Testis (tissue), 3 donors: ENCODE data around the gene CWH43. TPM values are rescaled to one million over a fixed set of nuclear protein-coding genes. Genes with fewer than 3 reads are reported as not detected.

Experiments used
- DNase-seq: peaks from one replicate; pipeline ENCODE4 v3.0.0-alpha.2; 2019
- H3K27ac ChIP-seq, 2 donors: fragments of 200-600 bp; sonication (generic); one replicate each; pipeline ENCODE4 v1.5.1; 2019
- H3K27me3 ChIP-seq: fragments of 200-600 bp; sonication (generic); one replicate; pipeline ENCODE4 v1.5.1; 2019
- H3K36me3 ChIP-seq: fragments of 200-600 bp; sonication (generic); one replicate; pipeline ENCODE4 v1.5.1; 2017; ENCODE audit warnings: low read depth; ENCODE audit errors: missing control alignments
- H3K4me1 ChIP-seq: fragments of 200-600 bp; sonication (generic); one replicate; pipeline ENCODE4 v1.5.1; 2019
- H3K4me3 ChIP-seq, 2 donors: fragments of 200-600 bp; sonication (generic); one replicate each; pipeline ENCODE4 v1.5.1; 2017 to 2019
- H3K9me3 ChIP-seq: fragments of 200-600 bp; sonication (generic); one replicate; pipeline ENCODE4 v1.5.1; 2017
- CTCF ChIP-seq, 3 experiments: fragments of 450-650 bp in 2 of 3; fragments of 200-600 bp in 1 of 3; sonication (generic) in 1 of 3; IDR thresholded peaks; one replicate each; pipeline ENCODE4 v1.5.1; 2016 to 2019; ENCODE audit warnings: antibody characterized with exemption in 3 of 3, mild to moderate bottlenecking in 2 of 3, moderate library complexity in 1 of 3
- POLR2A ChIP-seq: fragments of 450-650 bp; IDR thresholded peaks from one replicate; pipeline ENCODE4 v1.6.1; 2017; ENCODE audit warnings: antibody characterized with exemption, mild to moderate bottlenecking, moderate library complexity
- WGBS, 2 donors: methylation state at CpG; one replicate each; pipeline ENCODE4 v1.1.5; 2018; 5-methylcytosine and 5-hydroxymethylcytosine counted together
- intact Hi-C: fragments of 100-400 bp; cut with DNase I; formaldehyde crosslinking; loops from one replicate; pipeline ENCODE4 v1.15.1; 2023; ENCODE audit warnings: low total_unique reads
- polyA plus RNA-seq: library from polyadenylated mRNA; stranded (reverse); fragments of 350-450 nt; fragmentation: Illumina TruSeq; extraction: RNeasy Lipid Tissue Mini Kit (QIAGEN cat#74804); gene quantifications from one replicate; pipeline ENCODE4 v1.2.3, GENCODE V29; 2014; ENCODE audit warnings: low read depth, low replicate concordance; ENCODE audit not compliant: insufficient read depth
- total RNA-seq, 2 donors: library from RNA; depleted of rRNA; stranded (reverse); fragments of >200 nt; gene quantifications; one replicate each; pipeline ENCODE4 v1.2.3, GENCODE V29; 2016

The CWH43 gene
- total and polyA plus RNA-seq, 3 donors from 2014 or later = 0.25 to 1.2 TPM; not detected in 1

- intact Hi-C loops = no loop called here
- Histone ChIP-seq H3K4me3 (no peak overlapping the region), H3K36me3 (no peaks in the 10 kb centered on the region), H3K9me3 (no peaks in the 10 kb centered on the region), H3K27ac (no peak overlapping the region), H3K4me1 (no peaks in the 10 kb centered on the region), H3K27me3 (no peaks in the 10 kb centered on the region)
- DNase-seq = no peak
- TF ChIP-seq CTCF (IDR thresholded peaks at IDR 0.05) = no peak
- no peak for TF ChIP-seq POLR2A
- WGBS, 2 donors = 65 to 74% methylated on average over 3 of the region's 3 CpGs
Measured at GRCh38 chr4:48997962-48998361, 11.9 kb downstream of the CWH43 start.

- TF ChIP-seq CTCF (IDR thresholded peaks at IDR 0.05) = no peak
- no peak for TF ChIP-seq POLR2A
- DNase-seq = no peak
- intact Hi-C loops = no loop called here
Measured at GRCh38 chr4:48998440-48998839, 12.4 kb downstream of the CWH43 start.

GRCh38 chr4:49000806-49001205 is 14.7 kb downstream of the CWH43 start:
- Histone ChIP-seq H3K4me3 (no peak overlapping the region), H3K9me3 (no peaks in the 10 kb centered on the region), H3K27me3 (no peaks in the 10 kb centered on the region), H3K4me1 (no peaks in the 10 kb centered on the region), H3K27ac (no peak overlapping the region), H3K36me3 (no peaks in the 10 kb centered on the region)
- TF ChIP-seq CTCF (IDR thresholded peaks at IDR 0.05) (no peak), POLR2A (no peak)
- no peak for DNase-seq
- intact Hi-C loops = no loop called here

More at GRCh38 chr4:48998440-48998839, 12.4 kb downstream of the CWH43 start:
- no peaks in the 10 kb centered on the region for H3K36me3 ChIP-seq
- no peaks in the 10 kb centered on the region for H3K4me1 ChIP-seq
- H3K27me3 ChIP-seq = no peaks in the 10 kb centered on the region
- H3K9me3 ChIP-seq = no peaks in the 10 kb centered on the region
- no peak overlapping the region for H3K27ac ChIP-seq
- no peak overlapping the region for H3K4me3 ChIP-seq
- WGBS, 2 donors = 80 to 87% methylated on average over 6 of the region's 6 CpGs

GRCh38 chr4:49002931-49003330 is 16.9 kb downstream of the CWH43 start:
- Histone ChIP-seq H3K4me3 (no peak overlapping the region), H3K27ac (no peak overlapping the region), H3K9me3 (no peaks in the 10 kb centered on the region), H3K27me3 (no peaks in the 10 kb centered on the region), H3K4me1 (no peaks in the 10 kb centered on the region), H3K36me3 (no peaks in the 10 kb centered on the region)
- intact Hi-C loops = no loop called here
- no peak for TF ChIP-seq POLR2A
- TF ChIP-seq CTCF (IDR thresholded peaks at IDR 0.05) = no peak
- no peak for DNase-seq

- Histone ChIP-seq H3K36me3 (no peaks in the 10 kb centered on the region), H3K4me1 (no peaks in the 10 kb centered on the region), H3K4me3 (no peak overlapping the region), H3K27ac (no peak overlapping the region), H3K9me3 (no peaks in the 10 kb centered on the region), H3K27me3 (no peaks in the 10 kb centered on the region)
- DNase-seq = no peak
- no peak for TF ChIP-seq CTCF (IDR thresholded peaks at IDR 0.05)
- no peak for TF ChIP-seq POLR2A
- 62 to 74% methylated on average over 2 of the region's 2 CpGs for WGBS, 2 donors
- intact Hi-C loops = no loop called here
Measured at GRCh38 chr4:49018718-49019295, 32.7 kb downstream of the CWH43 start.
